GM18517 (cell line): Measurements from ENCODE around the gene PSMD13.

Experiments
- ATAC-seq: cut with Tn5 transposase; IDR thresholded peaks from one replicate; pipeline ENCODE4 v1.9.1; 2021; ENCODE audit warnings: mild to moderate bottlenecking, moderate library complexity; ENCODE audit not compliant: unreplicated experiment

Gene PSMD13

GRCh38 chr11:270451-271318, 33.9 kb downstream of the PSMD13 start:
- ATAC-seq, result no peak

GRCh38 chr11:271319-271715, 34.5 kb downstream of the PSMD13 start:
- ATAC-seq, result no peak

GRCh38 chr11:272195-272930, 35.6 kb downstream of the PSMD13 start:
- no peak for ATAC-seq

DNA sequence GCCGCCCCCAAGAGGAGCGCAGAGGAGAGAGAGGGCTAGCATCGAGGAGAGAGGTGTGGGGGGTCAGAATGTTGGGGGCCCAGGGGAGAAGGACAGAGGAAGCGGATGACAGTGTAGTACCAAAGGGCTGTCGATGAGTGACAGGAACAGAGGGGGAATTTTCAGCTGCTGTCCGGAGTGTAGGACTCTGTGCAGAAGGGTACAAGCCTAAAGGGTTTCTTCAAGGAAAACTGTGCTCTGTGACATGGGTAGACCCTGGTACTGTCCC, 36.1 kb downstream of the PSMD13 start:
- no peak for ATAC-seq

GRCh38 chr11:276219-276618, 39.4 kb downstream of the PSMD13 start:
- ATAC-seq, result no peak

GRCh38 chr11:278001-278951, 41.5 kb downstream of the PSMD13 start, which contains the start of gene NLRP6:
TSS of gene NLRP6 (plus strand) at chr11:278407. CDS start at chr11:278570, 163 bp downstream.
- no peak for ATAC-seq

- ATAC-seq, result no peak
Measured at GRCh38 chr11:279040-279965, 42.5 kb downstream of the PSMD13 start.

DNA sequence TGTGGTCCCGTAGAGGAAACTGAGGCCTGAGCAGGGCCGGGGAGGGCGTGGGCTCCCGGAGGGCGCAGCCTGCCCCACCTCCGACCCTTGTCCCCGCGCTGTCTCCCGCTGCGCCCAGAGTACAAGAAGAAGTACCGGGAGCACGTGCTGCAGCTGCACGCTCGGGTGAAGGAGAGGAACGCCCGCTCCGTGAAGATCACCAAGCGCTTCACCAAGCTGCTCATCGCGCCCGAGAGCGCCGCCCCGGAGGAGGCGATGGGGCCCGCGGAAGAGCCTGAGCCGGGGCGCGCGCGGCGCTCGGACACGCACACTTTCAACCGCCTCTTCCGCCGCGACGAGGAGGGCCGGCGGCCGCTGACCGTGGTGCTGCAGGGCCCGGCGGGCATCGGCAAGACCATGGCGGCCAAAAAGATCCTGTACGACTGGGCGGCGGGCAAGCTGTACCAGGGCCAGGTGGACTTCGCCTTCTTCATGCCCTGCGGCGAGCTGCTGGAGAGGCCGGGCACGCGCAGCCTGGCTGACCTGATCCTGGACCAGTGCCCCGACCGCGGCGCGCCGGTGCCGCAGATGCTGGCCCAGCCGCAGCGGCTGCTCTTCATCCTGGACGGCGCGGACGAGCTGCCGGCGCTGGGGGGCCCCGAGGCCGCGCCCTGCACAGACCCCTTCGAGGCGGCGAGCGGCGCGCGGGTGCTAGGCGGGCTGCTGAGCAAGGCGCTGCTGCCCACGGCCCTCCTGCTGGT, 43.4 kb downstream of the PSMD13 start:
- ATAC-seq, result no peak

DNA sequence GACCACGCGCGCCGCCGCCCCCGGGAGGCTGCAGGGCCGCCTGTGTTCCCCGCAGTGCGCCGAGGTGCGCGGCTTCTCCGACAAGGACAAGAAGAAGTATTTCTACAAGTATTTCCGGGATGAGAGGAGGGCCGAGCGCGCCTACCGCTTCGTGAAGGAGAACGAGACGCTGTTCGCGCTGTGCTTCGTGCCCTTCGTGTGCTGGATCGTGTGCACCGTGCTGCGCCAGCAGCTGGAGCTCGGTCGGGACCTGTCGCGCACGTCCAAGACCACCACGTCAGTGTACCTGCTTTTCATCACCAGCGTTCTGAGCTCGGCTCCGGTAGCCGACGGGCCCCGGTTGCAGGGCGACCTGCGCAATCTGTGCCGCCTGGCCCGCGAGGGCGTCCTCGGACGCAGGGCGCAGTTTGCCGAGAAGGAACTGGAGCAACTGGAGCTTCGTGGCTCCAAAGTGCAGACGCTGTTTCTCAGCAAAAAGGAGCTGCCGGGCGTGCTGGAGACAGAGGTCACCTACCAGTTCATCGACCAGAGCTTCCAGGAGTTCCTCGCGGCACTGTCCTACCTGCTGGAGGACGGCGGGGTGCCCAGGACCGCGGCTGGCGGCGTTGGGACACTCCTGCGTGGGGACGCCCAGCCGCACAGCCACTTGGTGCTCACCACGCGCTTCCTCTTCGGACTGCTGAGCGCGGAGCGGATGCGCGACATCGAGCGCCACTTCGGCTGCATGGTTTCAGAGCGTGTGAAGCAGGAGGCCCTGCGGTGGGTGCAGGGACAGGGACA, 44.1 kb downstream of the PSMD13 start:
- ATAC-seq, result no peak

DNA sequence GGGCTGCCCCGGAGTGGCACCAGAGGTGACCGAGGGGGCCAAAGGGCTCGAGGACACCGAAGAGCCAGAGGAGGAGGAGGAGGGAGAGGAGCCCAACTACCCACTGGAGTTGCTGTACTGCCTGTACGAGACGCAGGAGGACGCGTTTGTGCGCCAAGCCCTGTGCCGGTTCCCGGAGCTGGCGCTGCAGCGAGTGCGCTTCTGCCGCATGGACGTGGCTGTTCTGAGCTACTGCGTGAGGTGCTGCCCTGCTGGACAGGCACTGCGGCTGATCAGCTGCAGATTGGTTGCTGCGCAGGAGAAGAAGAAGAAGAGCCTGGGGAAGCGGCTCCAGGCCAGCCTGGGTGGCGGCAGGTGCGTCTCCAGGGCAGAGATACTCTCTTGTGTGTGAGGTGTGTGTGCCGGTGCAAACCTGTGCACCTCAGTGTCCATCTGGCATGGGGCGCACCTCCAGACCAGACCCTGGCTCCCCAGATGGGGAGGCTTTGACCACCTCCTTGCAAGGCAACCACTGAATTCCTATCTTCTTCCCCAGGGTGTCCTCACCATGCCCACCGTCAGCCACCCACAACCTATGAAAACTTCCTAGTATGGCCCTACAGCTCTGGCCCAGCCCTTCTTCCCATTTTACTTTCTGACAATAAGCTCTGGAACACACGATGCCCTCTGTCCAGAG, 44.8 kb downstream of the PSMD13 start:
- ATAC-seq, result no peak

- no peak for ATAC-seq
Measured at GRCh38 chr11:282171-282570, 45.4 kb downstream of the PSMD13 start.

GRCh38 chr11:282630-283360, 46.0 kb downstream of the PSMD13 start:
- no peak for ATAC-seq

DNA sequence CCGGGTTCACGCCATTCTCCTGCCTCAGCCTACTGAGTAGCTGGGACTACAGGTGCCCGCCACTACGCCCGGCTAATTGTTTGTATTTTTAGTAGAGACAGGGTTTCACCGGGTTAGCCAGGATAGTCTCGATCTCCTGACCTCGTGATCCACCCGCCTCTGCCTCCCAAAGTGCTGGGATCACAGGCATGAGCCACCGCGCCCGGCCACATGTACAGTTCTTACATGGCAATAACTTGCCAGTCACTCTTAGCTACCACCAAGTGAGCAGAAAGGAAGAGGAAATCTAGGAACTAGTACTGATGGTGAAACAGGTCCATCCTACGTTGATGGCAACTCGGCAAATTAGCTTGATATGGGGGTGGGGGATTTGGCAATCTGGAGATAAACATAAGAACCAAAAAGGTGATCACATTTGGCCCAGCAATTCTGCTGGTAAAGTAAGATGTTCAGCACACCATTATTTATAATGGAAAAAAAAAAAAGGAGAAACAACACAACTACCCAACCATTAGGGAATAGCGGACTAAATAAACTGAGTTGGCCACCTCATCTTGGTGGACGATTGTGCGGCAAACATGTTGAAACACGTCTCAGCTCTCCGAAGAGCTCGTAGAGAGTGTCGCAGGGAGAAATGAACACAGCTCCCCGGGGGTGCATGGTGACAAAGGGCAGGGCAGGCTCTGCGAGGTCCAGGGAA, 46.8 kb downstream of the PSMD13 start:
- ATAC-seq, result no peak

DNA sequence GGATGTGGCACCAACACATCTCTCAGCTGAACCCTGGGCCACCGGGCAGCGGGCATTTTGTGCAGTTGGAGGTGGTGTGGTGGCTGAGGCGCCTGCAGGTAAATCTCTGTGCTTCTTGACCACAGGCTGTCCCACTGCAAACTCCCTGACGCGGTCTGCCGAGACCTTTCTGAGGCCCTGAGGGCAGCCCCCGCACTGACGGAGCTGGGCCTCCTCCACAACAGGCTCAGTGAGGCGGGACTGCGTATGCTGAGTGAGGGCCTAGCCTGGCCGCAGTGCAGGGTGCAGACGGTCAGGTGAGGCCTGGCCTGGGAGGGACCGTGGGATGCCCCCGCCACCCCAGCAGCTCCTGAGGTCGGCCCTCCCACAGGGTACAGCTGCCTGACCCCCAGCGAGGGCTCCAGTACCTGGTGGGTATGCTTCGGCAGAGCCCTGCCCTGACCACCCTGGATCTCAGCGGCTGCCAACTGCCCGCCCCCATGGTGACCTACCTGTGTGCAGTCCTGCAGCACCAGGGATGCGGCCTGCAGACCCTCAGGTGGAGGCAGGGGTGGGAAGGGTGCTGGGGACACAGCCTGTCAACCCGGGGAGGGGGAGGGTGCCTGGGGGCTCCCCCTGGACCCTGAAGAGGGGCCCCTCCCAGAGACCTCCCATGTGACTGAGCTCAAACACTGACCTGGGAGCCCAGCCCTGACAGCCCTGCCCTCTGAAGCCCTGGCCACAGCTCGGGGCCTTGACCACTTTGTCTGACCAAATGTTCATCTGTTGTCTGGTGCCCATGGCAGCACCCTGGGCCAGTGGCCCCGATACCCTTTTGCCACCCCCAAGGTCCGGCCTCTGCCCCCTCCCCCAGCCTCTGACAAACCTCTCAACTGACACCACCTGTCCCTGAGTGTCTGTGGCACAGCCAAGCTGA, 47.6 kb downstream of the PSMD13 start:
- ATAC-seq, result no peak

DNA sequence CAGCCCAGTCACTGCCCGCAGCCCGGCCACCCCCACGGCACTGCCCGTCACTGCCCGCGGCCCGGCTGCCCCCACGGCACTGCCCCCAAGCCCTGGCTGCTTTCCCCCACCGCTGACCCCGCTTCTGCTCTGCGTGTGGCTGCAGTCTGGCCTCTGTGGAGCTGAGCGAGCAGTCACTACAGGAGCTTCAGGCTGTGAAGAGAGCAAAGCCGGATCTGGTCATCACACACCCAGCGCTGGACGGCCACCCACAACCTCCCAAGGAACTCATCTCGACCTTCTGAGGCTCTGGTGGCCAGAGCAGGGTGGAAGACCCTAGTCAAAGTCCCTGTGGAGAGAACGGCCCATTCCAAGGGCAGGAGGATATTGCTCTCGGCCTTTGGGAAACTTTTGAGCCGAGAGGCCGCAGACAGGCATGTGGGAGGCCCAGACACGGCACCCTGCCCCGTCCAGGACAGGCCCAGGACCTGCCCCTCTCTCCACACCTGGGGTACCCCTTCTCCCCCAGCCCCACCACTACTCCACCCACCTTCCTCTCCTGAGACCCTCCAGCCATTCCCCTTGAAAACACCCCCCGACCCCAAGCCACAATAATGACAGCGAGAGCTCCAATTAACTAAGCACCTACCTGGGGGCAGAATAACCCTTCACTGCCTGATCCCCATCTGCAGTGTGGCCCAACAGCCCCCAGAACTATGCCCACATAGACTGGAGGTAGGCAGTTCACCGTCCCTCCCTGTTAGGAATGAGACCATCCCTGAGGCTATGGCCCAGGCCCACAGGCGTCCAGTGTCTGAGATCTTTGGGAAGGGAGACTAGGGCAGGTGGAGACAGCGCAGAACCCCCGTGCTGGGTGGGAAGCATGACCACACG, 48.5 kb downstream of the PSMD13 start:
- no peak for ATAC-seq
